HepG2 (cell line): ENCODE measurements around the gene LRRC74A. TPM values are rescaled to one million over a fixed set of nuclear protein-coding genes. Genes with fewer than 3 reads are reported as not detected.

Experiments used
- ATAC-seq: fragments of 200-7000 bp; cut with Tn5 transposase; 3 replicates; pipeline ENCODE4 v1.9.1; 2020; ENCODE audit warnings: mild to moderate bottlenecking, moderate library complexity
- BruUV-seq: library from RNA; stranded (reverse); fragments of 400-500 nt; replicated peaks from 2 replicates; lab custom pipeline; 2021; lab: Mats Ljungman, UMichigan
- CTCF ChIA-PET: fragments of 300-600 bp; formaldehyde crosslinking; extraction: SDS; loops from one replicate; lab custom pipeline; 2021; ENCODE audit warnings: low total read pairs, inconsistent platforms, low intra/inter-chr PET ratio; lab: Yijun Ruan, JAX
- POLR2A ChIA-PET: fragments of 350-600 bp; sonication (Branson Sonifier 250); formaldehyde crosslinking; loops from one replicate; lab custom pipeline; 2020; ENCODE audit warnings: antibody characterized with exemption, inconsistent platforms; lab: Yijun Ruan, JAX
- DNase-seq: peaks from one replicate; pipeline ENCODE4 v3.0.0-alpha.2; 2015; ENCODE audit warnings: low spot score
- FAIRE-seq: peaks from 3 replicates; lab custom pipeline; 2011; peaks lifted over from hg19 to GRCh38; lab: Jason Lieb, UNC
- H2AFZ ChIP-seq: one replicate; pipeline ENCODE4 v1.6.1; 2011; ENCODE audit warnings: low read length, inconsistent platforms
- H3K27ac ChIP-seq: fragments of 300-600 bp; 3 replicates; pipeline ENCODE4 v1.8.0; 2011; ENCODE audit warnings: mixed run types, mild to moderate bottlenecking, mixed read lengths, low read length, inconsistent platforms; ENCODE audit not compliant: insufficient read depth; ENCODE audit errors: extremely low read length
- H3K27me3 ChIP-seq, 2 experiments: fragments of 200-600 bp in 1 of 2; 2 replicates in 1 of 2; 3 replicates in 1 of 2; pipeline versions ENCODE4 v1.6.0 to v1.8.0; 2011; ENCODE audit warnings: low read length in 2 of 2, mild to moderate bottlenecking in 2 of 2, moderate library complexity in 2 of 2, inconsistent platforms in 1 of 2; ENCODE audit not compliant: insufficient read depth in 2 of 2, control insufficient read depth in 1 of 2
- H3K36me3 ChIP-seq, 2 experiments: fragments of 200-600 bp in 1 of 2; replicated peaks in 1 of 2; 2 replicates in 1 of 2; 3 replicates in 1 of 2; pipeline versions ENCODE4 v1.5.1 to v1.8.0; 2011; ENCODE audit warnings: low read length in 2 of 2, inconsistent platforms in 1 of 2; ENCODE audit not compliant: insufficient read depth in 2 of 2, control insufficient read depth in 1 of 2
- H3K4me1 ChIP-seq: 2 replicates; pipeline ENCODE4 v1.5.1; 2012; ENCODE audit warnings: low read length, inconsistent platforms; ENCODE audit not compliant: insufficient read depth
- H3K4me2 ChIP-seq: 2 replicates; pipeline ENCODE4 v1.6.0; 2011; ENCODE audit warnings: low read depth, low read length, inconsistent platforms
- H3K4me3 ChIP-seq, 3 experiments: fragments of 200-600 bp in 1 of 3; sonication (generic), shearing (Covaris generic) in 1 of 3; replicated peaks in 1 of 3; 2 replicates each; pipeline ENCODE4 v1.5.1; 2011 to 2016; ENCODE audit warnings: low read length in 3 of 3, inconsistent platforms in 2 of 3, low read depth in 2 of 3, mild to moderate bottlenecking in 2 of 3, control low read depth in 1 of 3, mixed read lengths in 1 of 3; ENCODE audit not compliant: insufficient read depth in 1 of 3
- H3K79me2 ChIP-seq: one replicate; pipeline ENCODE4 v1.6.1; 2011; ENCODE audit warnings: low read length, inconsistent platforms; ENCODE audit not compliant: insufficient read depth
- H3K9ac ChIP-seq: 2 replicates; pipeline ENCODE4 v1.6.0; 2011; ENCODE audit warnings: mild to moderate bottlenecking, low read depth, low read length, inconsistent platforms; ENCODE audit not compliant: insufficient read depth
- H3K9me3 ChIP-seq: 2 replicates; pipeline ENCODE4 v1.5.1; 2012; ENCODE audit warnings: mild to moderate bottlenecking, low read length
- H4K20me1 ChIP-seq: 2 replicates; pipeline ENCODE4 v1.6.0; 2011; ENCODE audit warnings: inconsistent platforms, mild to moderate bottlenecking, low read length, moderate library complexity; ENCODE audit not compliant: insufficient read depth
- KDM3A ChIP-seq: IDR thresholded peaks from 2 replicates; pipeline ENCODE4 v1.6.1; 2018; ENCODE audit warnings: low read depth, missing compliant biosample characterization
- POLR2G ChIP-seq: fragments of 200-400 bp; formaldehyde crosslinking; IDR thresholded peaks from 2 replicates; pipeline ENCODE4 v1.6.1; 2018; ENCODE audit warnings: mild to moderate bottlenecking, low read depth, low read length, moderate library complexity
- REXO4 ChIP-seq: sonication (generic); formaldehyde crosslinking; IDR thresholded peaks from 2 replicates; pipeline ENCODE4 v1.8.0; 2022; ENCODE audit warnings: missing genetic modification reagents, mild to moderate bottlenecking, borderline replicate concordance
- SOX5 ChIP-seq: IDR thresholded peaks from 2 replicates; pipeline ENCODE4 v1.6.1; 2016; ENCODE audit warnings: borderline replicate concordance
- SSRP1 ChIP-seq: IDR thresholded peaks from 2 replicates; pipeline ENCODE4 v1.6.1; 2016; ENCODE audit warnings: control low read depth
- TBP ChIP-seq: sonication (generic); formaldehyde crosslinking; IDR thresholded peaks from 2 replicates; pipeline ENCODE4 v1.5.0; 2020; ENCODE audit warnings: missing genetic modification reagents
- ZFP37 ChIP-seq: sonication (generic); formaldehyde crosslinking; IDR thresholded peaks from 2 replicates; pipeline ENCODE4 v1.4.0; 2020; ENCODE audit warnings: missing genetic modification reagents, borderline replicate concordance
- ZNF33B ChIP-seq: sonication (generic); formaldehyde crosslinking; IDR thresholded peaks from 2 replicates; pipeline ENCODE4 v1.5.1; 2020; ENCODE audit warnings: mild to moderate bottlenecking, missing genetic modification reagents
- ZNF75D ChIP-seq: sonication (generic); formaldehyde crosslinking; IDR thresholded peaks from 2 replicates; pipeline ENCODE4 v1.8.1; 2023; ENCODE audit warnings: missing genetic modification reagents, mild to moderate bottlenecking, borderline replicate concordance
- ZNF781 ChIP-seq: sonication (generic); formaldehyde crosslinking; IDR thresholded peaks from 2 replicates; pipeline ENCODE4 v1.5.1; 2020; ENCODE audit warnings: borderline replicate concordance, mild to moderate bottlenecking, missing genetic modification reagents; ENCODE audit errors: not compliant biosample characterization
- WGBS: methylation state at CpG from one replicate; pipeline ENCODE4 v1.1.6; 2017; ENCODE audit warnings: low lambda C conversion rate; 5-methylcytosine and 5-hydroxymethylcytosine counted together
- in situ Hi-C: cut with HindIII; loops from 2 replicates; pipeline ENCODE4 v1.10.0; 2017; ENCODE audit warnings: low pct_unique_long_range_greater_than_20kb; ENCODE audit not compliant: extremely low pct_ligation_motif_present
- intact Hi-C: fragments of 100-400 bp; cut with micrococcal nuclease; formaldehyde crosslinking; loops from one replicate; pipeline ENCODE4 v1.10.0; 2022; ENCODE audit not compliant: unreplicated experiment
- polyA plus RNA-seq, 8 experiments: library from polyadenylated mRNA; depleted of rRNA in 3 of 8; stranded (reverse) in 7 of 8; unstranded in 1 of 8; fragments of >200 nt; fragmentation: Illumina TruSeq in 4 of 8; extraction: Trizol in 4 of 8; gene quantifications; 2 replicates each; pipeline versions ENCODE4 v1.2.1 to v1.2.3, GENCODE V29; 2011 to 2016; ENCODE audit warnings: low read depth in 4 of 8, missing spikeins in 1 of 8, mixed read lengths in 1 of 8; ENCODE audit not compliant: insufficient read depth in 1 of 8
- total RNA-seq, 5 experiments: library from RNA; depleted of rRNA; stranded (reverse); fragments of >200 nt; fragmentation: Illumina TruSeq; extraction: Trizol; gene quantifications; 2 replicates each; pipeline ENCODE4 v1.2.3, GENCODE V29; 2016; ENCODE audit warnings: low read depth in 1 of 5
- TF ChIP-seq, protein P1 (sequence below): sonication (generic); formaldehyde crosslinking; IDR thresholded peaks from 2 replicates; pipeline ENCODE4 v1.4.0; 2020; ENCODE audit warnings: low read depth, mild to moderate bottlenecking, missing genetic modification reagents
- TF ChIP-seq, protein P2 (sequence below): sonication (generic); formaldehyde crosslinking; IDR thresholded peaks from 2 replicates; pipeline ENCODE4 v1.9.0; 2021; ENCODE audit warnings: mild to moderate bottlenecking, missing genetic modification reagents

The LRRC74A gene
- total and polyA plus RNA-seq, 2 of the 13 experiments (the other 11 are each of a cell fraction or from before 2014, with no cell fraction given): not detected

DNA sequence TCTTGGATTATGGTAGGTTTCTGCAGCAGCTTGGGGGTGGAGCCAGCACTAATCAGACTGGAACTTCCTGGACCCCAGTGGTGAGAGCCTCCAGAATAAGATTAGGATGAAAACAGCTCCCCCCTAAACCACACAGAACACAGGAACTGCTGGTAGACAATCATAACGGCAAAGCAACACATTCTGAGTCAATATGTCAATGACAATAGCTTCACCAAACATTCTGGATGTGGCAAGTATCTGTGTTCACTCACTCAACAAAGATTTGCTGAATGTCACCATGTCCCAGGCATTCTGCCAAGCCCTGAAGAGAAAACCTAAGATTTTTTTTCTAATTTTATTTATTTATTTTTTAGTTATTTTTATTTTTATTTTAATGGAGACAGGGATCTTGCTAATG is 65.2 kb downstream of the LRRC74A start:
- peaks cover 6% of the 10 kb centered on the region; the same call in 1 of the 2 replicates for H3K9me3 ChIP-seq
- H2AFZ ChIP-seq: no peak overlapping the region
- H3K4me1 ChIP-seq: no peaks in the 10 kb centered on the region
- H3K36me3 ChIP-seq: no peaks in the 10 kb centered on the region
- H3K79me2 ChIP-seq: no peaks in the 10 kb centered on the region
- no peak overlapping the region for H3K9ac ChIP-seq
- no peak overlapping the region for H3K4me3 ChIP-seq
- H3K4me2 ChIP-seq: no peak overlapping the region
- POLR2A ChIA-PET: no interaction called here
- no peak for ATAC-seq
- CTCF ChIA-PET: no interaction called here
- DNase-seq: no peak
- in situ Hi-C loops: no loop called here
- H4K20me1 ChIP-seq: no peaks in the 10 kb centered on the region
- H3K27ac ChIP-seq: no peak overlapping the region
- H3K27me3 ChIP-seq: peaks cover 1 to 13% of the 10 kb centered on the region in 2 experiments; a peak in 3 of 5 replicates
- intact Hi-C loops: no loop called here
- FAIRE-seq: no peak
- WGBS: 0% methylated on average over 1 of the region's 1 CpG
- no TSS peak for BruUV-seq
- TF ChIP-seq, protein P1, sequence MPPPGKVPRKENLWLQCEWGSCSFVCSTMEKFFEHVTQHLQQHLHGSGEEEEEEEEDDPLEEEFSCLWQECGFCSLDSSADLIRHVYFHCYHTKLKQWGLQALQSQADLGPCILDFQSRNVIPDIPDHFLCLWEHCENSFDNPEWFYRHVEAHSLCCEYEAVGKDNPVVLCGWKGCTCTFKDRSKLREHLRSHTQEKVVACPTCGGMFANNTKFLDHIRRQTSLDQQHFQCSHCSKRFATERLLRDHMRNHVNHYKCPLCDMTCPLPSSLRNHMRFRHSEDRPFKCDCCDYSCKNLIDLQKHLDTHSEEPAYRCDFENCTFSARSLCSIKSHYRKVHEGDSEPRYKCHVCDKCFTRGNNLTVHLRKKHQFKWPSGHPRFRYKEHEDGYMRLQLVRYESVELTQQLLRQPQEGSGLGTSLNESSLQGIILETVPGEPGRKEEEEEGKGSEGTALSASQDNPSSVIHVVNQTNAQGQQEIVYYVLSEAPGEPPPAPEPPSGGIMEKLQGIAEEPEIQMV (CRISPR knock-in tag): no peak
- TF ChIP-seq ZFP37 (CRISPR knock-in tag): no peak
- TF ChIP-seq ZNF781 (CRISPR knock-in tag): no peak
- TF ChIP-seq SSRP1 (CRISPR knock-in tag): no peak
- TF ChIP-seq POLR2G: no peak
- TF ChIP-seq, protein P2, sequence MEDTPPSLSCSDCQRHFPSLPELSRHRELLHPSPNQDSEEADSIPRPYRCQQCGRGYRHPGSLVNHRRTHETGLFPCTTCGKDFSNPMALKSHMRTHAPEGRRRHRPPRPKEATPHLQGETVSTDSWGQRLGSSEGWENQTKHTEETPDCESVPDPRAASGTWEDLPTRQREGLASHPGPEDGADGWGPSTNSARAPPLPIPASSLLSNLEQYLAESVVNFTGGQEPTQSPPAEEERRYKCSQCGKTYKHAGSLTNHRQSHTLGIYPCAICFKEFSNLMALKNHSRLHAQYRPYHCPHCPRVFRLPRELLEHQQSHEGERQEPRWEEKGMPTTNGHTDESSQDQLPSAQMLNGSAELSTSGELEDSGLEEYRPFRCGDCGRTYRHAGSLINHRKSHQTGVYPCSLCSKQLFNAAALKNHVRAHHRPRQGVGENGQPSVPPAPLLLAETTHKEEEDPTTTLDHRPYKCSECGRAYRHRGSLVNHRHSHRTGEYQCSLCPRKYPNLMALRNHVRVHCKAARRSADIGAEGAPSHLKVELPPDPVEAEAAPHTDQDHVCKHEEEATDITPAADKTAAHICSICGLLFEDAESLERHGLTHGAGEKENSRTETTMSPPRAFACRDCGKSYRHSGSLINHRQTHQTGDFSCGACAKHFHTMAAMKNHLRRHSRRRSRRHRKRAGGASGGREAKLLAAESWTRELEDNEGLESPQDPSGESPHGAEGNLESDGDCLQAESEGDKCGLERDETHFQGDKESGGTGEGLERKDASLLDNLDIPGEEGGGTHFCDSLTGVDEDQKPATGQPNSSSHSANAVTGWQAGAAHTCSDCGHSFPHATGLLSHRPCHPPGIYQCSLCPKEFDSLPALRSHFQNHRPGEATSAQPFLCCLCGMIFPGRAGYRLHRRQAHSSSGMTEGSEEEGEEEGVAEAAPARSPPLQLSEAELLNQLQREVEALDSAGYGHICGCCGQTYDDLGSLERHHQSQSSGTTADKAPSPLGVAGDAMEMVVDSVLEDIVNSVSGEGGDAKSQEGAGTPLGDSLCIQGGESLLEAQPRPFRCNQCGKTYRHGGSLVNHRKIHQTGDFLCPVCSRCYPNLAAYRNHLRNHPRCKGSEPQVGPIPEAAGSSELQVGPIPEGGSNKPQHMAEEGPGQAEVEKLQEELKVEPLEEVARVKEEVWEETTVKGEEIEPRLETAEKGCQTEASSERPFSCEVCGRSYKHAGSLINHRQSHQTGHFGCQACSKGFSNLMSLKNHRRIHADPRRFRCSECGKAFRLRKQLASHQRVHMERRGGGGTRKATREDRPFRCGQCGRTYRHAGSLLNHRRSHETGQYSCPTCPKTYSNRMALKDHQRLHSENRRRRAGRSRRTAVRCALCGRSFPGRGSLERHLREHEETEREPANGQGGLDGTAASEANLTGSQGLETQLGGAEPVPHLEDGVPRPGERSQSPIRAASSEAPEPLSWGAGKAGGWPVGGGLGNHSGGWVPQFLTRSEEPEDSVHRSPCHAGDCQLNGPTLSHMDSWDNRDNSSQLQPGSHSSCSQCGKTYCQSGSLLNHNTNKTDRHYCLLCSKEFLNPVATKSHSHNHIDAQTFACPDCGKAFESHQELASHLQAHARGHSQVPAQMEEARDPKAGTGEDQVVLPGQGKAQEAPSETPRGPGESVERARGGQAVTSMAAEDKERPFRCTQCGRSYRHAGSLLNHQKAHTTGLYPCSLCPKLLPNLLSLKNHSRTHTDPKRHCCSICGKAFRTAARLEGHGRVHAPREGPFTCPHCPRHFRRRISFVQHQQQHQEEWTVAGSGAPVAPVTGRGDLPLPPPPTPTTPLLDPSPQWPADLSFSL (CRISPR knock-in tag): no peak
- TF ChIP-seq ZNF33B (CRISPR knock-in tag): no peak
- no peak for TF ChIP-seq TBP (CRISPR knock-in tag)
- no peak for TF ChIP-seq SOX5 (CRISPR knock-in tag)
- no peak for TF ChIP-seq REXO4
- TF ChIP-seq ZNF75D (CRISPR knock-in tag): no peak
- no peak for TF ChIP-seq KDM3A (CRISPR knock-in tag)
